ENCODE data around the gene GNB1L. TPM values are rescaled to one million over a fixed set of nuclear protein-coding genes. Genes with fewer than 3 reads are reported as not detected.
A peak's percentile ranks its signal among the peaks of the same experiment; 100 is the strongest.

The GNB1L gene
- total and polyA plus RNA-seq, 2 donors: 11.2 to 15.4 TPM

DNA sequence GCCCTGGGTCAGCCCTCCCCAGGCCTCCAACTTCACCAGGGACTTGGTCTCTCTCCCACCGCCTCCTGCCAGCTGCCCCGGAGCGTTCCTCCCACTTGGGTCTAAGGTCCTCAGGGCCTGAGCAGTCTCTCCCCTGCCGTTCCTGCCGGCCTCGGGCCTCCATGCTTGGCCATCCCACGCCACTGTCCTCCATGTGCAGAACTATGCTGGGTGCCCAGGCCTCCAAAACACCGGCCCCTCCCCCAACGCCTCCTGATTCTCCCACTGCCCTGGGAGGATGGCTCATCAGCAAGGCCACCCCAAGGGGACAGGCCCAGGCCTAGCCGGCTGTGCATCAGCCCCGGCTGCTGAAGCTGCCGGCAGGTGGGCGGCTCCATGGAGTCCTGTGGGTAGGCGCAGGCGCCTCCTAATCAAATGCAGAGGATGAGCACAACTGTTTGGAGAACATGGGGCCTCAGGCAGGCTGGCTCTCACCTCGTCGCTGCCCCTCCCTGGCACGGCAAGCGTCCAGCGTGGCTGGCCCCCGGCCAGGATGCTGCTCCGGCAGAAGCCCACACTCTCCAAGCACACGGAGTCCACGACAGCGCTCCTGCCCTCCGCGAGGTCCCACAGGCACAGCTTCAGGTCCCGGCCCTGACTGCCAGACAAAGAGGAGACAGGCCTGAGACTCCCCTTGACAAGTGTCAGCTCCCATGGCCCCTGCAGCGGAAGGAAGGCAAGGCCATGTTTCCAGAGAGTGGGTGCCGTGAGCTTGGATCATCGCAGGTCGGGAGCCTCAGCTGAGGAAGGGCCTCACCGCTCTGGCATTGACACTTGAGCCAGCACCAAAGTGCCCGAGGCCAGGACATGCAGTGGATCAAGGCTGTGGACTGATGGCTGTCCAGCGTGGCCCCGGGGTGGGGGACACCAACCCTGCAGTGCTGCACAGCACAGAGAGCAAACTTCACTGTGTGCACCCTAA lies 42.6 kb downstream of the GNB1L start:
- no peaks in the 10 kb centered on the region for H3K9me3 ChIP-seq (ENCODE audit: control insufficient read depth in 2 of 2, insufficient read depth in 1 of 2, low read length in 1 of 2)

DNA sequence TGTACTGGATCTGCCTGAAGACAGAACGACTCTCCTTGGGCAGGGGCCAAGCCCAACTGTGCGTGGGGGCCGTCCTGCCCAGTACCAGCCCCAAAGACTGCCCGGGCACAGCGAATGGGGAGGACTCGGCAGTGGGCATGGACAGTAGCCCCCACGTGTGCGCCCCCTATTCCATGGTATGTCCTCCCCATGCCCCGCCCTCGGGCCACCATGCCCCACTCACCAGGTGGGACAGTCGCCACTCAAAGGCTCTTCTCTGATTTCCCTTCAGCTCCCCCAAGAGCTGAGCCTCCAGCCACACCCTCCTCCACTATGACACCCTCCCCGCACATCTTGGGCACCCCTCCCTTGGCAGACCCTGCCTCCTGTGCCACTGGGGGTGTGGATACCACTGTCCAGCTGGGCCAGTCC lies 43.5 kb downstream of the GNB1L start:
- H3K27me3 ChIP-seq (ENCODE audit: control insufficient read depth in 2 of 2, insufficient read depth in 1 of 2, low read length in 1 of 2): no peaks in the 10 kb centered on the region
- peaks cover 4 to 74% of the 10 kb centered on the region in 2 donors for H3K4me1 ChIP-seq (ENCODE audit: control insufficient read depth in 2 of 2, insufficient read depth in 2 of 2, low read length in 2 of 2)
- no peak for DNase-seq (ENCODE audit: low read depth in 6 of 9, low spot score in 9 of 9)
- H3K4me3 ChIP-seq (ENCODE audit: low read length in 2 of 2): no peak overlapping the region
- H3K36me3 ChIP-seq (ENCODE audit: control insufficient read depth in 2 of 2, insufficient read depth in 2 of 2, low read length in 1 of 2): peaks cover 18% of the 10 kb centered on the region in 2 donors
- no peak overlapping the region for H3K27ac ChIP-seq (ENCODE audit: low read depth in 1 of 2, low read length in 1 of 2)
- 99% methylated on average over 12 of the region's 12 CpGs for WGBS
- H3K9me3 ChIP-seq (ENCODE audit: control insufficient read depth in 2 of 2, insufficient read depth in 1 of 2, low read length in 1 of 2): no peaks in the 10 kb centered on the region

More for the DNA sequence above, 42.6 kb downstream of the GNB1L start:
- Histone ChIP-seq H3K4me1 (ENCODE audit: control insufficient read depth in 2 of 2, insufficient read depth in 2 of 2, low read length in 2 of 2) (peaks cover 12 to 83% of the 10 kb centered on the region in 2 donors), H3K4me3 (ENCODE audit: low read length in 2 of 2) (no peak overlapping the region), H3K36me3 (ENCODE audit: control insufficient read depth in 2 of 2, insufficient read depth in 2 of 2, low read length in 1 of 2) (peaks cover 11 to 13% of the 10 kb centered on the region in 2 donors), H3K27ac (ENCODE audit: low read depth in 1 of 2, low read length in 1 of 2) (no peak overlapping the region), H3K27me3 (ENCODE audit: control insufficient read depth in 2 of 2, insufficient read depth in 1 of 2, low read length in 1 of 2) (no peaks in the 10 kb centered on the region)
- 98% methylated on average over 36 of the region's 36 CpGs for WGBS
- no peak for DNase-seq (ENCODE audit: low read depth in 6 of 9, low spot score in 9 of 9)

DNA sequence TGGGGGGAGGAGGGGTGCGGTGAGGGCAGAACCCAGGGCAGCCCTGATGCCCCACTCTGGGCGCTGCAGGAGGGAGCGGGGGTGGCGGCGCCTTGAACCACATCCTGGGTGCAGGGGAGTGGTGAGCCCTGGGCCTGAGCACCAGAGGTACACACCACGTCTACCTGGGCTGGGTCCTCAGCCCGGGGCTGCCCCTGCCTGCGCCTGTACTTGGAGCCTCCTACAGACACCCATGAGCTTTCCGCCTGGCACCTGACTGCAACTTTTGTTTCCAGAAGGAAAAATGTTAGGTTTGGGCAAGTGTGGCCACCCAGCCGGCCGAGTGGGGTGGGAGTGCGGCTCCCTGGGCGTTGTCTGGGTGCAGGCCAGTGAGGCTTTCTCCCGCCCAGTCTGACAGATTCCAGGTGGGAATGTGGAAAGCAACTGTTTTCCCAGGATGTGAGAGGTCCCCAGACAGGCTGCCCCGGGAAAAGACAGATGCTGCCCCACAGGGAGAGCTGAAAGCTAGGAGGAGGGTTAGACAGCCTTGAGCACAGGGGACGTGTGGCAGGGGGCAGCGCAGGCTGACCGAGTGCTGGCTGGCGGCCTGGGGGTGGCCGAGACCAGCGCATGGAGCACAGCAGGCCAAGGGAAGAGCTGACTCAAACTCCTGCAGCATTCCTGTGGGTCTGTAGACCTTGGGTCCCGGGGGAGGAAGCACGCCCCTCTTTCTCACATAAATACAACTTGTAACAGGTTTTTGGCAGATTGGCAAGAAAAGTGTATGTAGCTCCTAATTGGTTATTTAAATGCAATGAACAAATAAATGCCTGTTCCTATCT lies 44.1 kb downstream of the GNB1L start:
- no peaks in the 10 kb centered on the region for H3K9me3 ChIP-seq (ENCODE audit: control insufficient read depth in 2 of 2, insufficient read depth in 1 of 2, low read length in 1 of 2)
- H3K27me3 ChIP-seq (ENCODE audit: control insufficient read depth in 2 of 2, insufficient read depth in 1 of 2, low read length in 1 of 2): no peaks in the 10 kb centered on the region
- no peak overlapping the region for H3K4me3 ChIP-seq (ENCODE audit: low read length in 2 of 2)
- 96% methylated on average over 23 of the region's 23 CpGs for WGBS
- H3K36me3 ChIP-seq (ENCODE audit: control insufficient read depth in 2 of 2, insufficient read depth in 2 of 2, low read length in 1 of 2): peaks cover 21 to 23% of the 10 kb centered on the region in 2 donors
- peaks cover 4 to 68% of the 10 kb centered on the region in 2 donors for H3K4me1 ChIP-seq (ENCODE audit: control insufficient read depth in 2 of 2, insufficient read depth in 2 of 2, low read length in 2 of 2)
- peak in 2 of 9 donors; percentile 21 to 58 for DNase-seq (ENCODE audit: low read depth in 6 of 9, low spot score in 9 of 9)
- H3K27ac ChIP-seq (ENCODE audit: low read depth in 1 of 2, low read length in 1 of 2): no peak overlapping the region

DNA sequence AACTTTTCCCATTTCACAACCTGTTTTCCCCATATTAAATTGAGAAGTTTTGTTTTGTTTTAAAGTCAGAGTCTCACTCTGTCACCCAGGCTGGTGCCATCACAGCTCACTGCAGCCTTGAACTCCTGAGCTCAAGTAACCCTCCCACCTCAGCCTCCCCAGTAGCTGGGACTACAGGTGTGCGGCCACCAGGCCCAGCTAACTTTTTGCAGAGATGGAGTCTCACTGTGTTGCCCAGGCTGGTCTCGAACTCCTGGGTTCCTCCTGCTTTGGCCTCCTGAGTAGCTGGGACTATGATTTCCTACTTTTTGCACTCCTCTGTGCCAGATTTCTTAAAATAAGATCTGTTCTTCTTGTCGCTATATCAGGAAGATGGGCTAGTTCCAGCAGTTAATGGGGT lies 44.9 kb downstream of the GNB1L start:
- 96% methylated on average over 3 of the region's 3 CpGs for WGBS
- Histone ChIP-seq H3K27ac (ENCODE audit: low read depth in 1 of 2, low read length in 1 of 2) (no peak overlapping the region), H3K4me1 (ENCODE audit: control insufficient read depth in 2 of 2, insufficient read depth in 2 of 2, low read length in 2 of 2) (peaks cover 4 to 59% of the 10 kb centered on the region in 2 donors), H3K9me3 (ENCODE audit: control insufficient read depth in 2 of 2, insufficient read depth in 1 of 2, low read length in 1 of 2) (no peaks in the 10 kb centered on the region), H3K27me3 (ENCODE audit: control insufficient read depth in 2 of 2, insufficient read depth in 1 of 2, low read length in 1 of 2) (no peaks in the 10 kb centered on the region), H3K4me3 (ENCODE audit: low read length in 2 of 2) (no peak overlapping the region), H3K36me3 (ENCODE audit: control insufficient read depth in 2 of 2, insufficient read depth in 2 of 2, low read length in 1 of 2) (peaks cover 22 to 29% of the 10 kb centered on the region in 2 donors)
- no peak for DNase-seq (ENCODE audit: low read depth in 6 of 9, low spot score in 9 of 9)

DNA sequence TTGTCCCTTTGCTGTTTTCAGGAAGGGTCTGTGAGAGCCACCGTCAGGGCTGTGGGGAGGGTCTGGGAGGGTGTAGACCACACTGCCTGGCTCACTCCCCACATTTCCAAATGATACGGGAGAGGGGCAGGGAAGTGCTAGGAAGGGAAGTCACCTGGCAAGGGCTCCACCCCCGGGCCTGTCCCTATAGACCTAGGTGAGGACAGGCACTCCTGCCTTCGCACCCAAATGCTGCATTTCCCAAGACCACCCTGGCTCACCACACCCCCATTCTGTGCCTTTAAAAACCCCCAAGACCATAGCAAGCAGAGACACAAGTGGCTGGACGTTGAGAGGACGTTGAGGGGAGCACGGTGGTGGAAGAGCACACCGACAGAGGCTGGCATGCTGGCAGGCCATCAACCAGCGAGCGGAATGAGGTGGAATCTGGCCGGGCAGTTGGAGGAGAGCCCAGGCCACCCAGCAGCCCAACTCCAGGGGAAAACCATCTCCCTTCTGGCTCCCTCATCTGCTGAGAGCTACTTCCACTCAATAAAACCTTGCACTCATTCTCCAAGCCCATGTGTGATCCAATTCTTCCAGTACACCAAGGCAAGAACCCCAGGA lies 45.7 kb downstream of the GNB1L start:
- H3K27me3 ChIP-seq (ENCODE audit: control insufficient read depth in 2 of 2, insufficient read depth in 1 of 2, low read length in 1 of 2): no peaks in the 10 kb centered on the region
- peaks cover 22 to 27% of the 10 kb centered on the region in 2 donors for H3K36me3 ChIP-seq (ENCODE audit: control insufficient read depth in 2 of 2, insufficient read depth in 2 of 2, low read length in 1 of 2)
- H3K4me1 ChIP-seq (ENCODE audit: control insufficient read depth in 2 of 2, insufficient read depth in 2 of 2, low read length in 2 of 2): peaks cover 4 to 52% of the 10 kb centered on the region in 2 donors
- 90% methylated on average over 11 of the region's 11 CpGs for WGBS
- peaks cover 0 to 1% of the 10 kb centered on the region in 2 donors for H3K9me3 ChIP-seq (ENCODE audit: control insufficient read depth in 2 of 2, insufficient read depth in 1 of 2, low read length in 1 of 2)
- no peak overlapping the region for H3K4me3 ChIP-seq (ENCODE audit: low read length in 2 of 2)
- no peak for DNase-seq (ENCODE audit: low read depth in 6 of 9, low spot score in 9 of 9)
- H3K27ac ChIP-seq (ENCODE audit: low read depth in 1 of 2, low read length in 1 of 2): no peak overlapping the region

DNA sequence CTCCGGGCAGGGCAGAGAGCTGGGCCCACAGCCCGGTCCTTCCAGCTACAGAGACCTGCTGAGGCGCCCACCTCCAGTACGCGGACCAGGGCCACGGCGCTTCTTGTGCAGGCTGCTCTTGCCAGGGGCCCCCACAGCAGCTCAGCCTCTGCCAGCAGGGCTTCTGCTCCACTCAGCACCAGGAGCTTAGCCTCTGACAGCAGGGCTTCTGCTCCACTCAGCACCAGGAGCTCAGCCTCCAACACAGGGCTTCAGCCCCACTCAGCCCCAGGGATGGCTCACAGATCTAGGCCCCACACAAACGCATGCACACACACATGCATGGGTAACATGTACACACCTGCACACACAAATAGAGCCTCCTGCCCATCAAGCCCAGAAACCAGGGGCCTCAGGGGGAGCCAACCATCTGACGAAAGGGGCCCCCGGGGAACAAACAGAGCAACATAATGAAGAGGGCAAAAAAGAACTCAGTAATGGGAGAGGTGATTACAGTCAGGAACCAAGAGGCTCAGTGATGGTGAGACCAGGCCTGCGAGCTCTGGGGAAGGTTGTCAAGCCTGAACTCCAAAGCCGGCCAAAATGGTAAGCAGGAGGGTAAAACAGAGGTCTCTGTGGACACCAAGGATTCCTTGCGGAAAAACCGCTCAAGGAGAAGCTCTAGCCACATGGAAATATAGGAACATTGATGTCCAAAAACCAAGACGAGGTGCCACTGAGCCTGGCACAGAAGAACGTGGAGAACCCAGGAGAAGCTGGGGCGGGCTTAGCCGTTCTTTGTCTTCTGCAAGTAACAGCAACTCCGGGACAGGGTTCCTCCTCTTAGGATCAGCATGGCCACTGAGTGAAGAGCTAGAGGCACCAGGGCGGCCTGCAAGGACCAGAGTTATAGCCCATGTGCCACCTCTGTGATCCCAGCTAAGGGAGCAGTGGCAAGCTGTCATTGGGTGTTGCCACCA lies 46.5 kb downstream of the GNB1L start:
- no peak overlapping the region for H3K27ac ChIP-seq (ENCODE audit: low read depth in 1 of 2, low read length in 1 of 2)
- no peaks in the 10 kb centered on the region for H3K27me3 ChIP-seq (ENCODE audit: control insufficient read depth in 2 of 2, insufficient read depth in 1 of 2, low read length in 1 of 2)
- peaks cover 22 to 31% of the 10 kb centered on the region in 2 donors for H3K36me3 ChIP-seq (ENCODE audit: control insufficient read depth in 2 of 2, insufficient read depth in 2 of 2, low read length in 1 of 2)
- H3K4me1 ChIP-seq (ENCODE audit: control insufficient read depth in 2 of 2, insufficient read depth in 2 of 2, low read length in 2 of 2): peaks cover 4 to 52% of the 10 kb centered on the region in 2 donors
- peak in 1 of 9 donors; percentile 12 for DNase-seq (ENCODE audit: low read depth in 6 of 9, low spot score in 9 of 9)
- no peak overlapping the region for H3K4me3 ChIP-seq (ENCODE audit: low read length in 2 of 2)
- 98% methylated on average over 20 of the region's 20 CpGs for WGBS
- peaks cover 0 to 1% of the 10 kb centered on the region in 2 donors for H3K9me3 ChIP-seq (ENCODE audit: control insufficient read depth in 2 of 2, insufficient read depth in 1 of 2, low read length in 1 of 2)

DNA sequence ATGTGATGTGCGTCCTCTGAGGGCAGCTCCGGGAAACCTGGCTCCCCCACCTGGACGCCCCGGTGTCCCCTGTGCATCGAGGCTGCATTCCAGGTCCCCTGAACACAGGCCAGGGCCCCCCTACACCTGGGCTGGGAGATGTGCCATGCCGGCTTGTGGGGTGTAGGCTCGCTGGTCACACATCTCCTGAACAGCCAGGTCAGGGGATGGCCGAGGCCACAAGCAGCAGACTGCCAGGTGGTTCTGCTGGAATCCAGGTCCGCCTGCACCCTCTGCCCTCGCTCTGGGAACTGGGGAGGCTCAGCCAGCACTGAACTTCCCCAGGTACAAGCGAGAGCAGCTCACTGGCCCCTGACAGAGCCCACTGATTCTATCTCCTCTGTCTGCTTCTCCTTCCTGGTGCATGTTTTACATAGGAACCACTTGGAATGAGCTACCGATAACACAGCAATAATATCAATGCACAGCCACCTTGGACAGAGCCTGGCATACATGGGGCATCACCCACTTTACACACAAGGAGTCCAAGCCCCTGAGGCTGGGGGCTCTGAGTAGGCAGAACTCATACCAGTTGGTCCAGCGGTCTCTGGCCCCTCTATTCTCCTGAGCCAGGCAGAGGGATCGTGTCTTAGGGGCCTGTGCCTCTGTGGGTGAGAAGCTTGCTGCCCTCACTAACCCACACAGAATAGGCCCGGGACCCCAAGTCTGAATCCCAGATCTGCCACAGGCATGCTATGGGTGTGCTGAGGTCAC lies 47.3 kb downstream of the GNB1L start:
- H3K4me3 ChIP-seq (ENCODE audit: low read length in 2 of 2): no peak overlapping the region
- H3K36me3 ChIP-seq (ENCODE audit: control insufficient read depth in 2 of 2, insufficient read depth in 2 of 2, low read length in 1 of 2): peaks cover 21 to 31% of the 10 kb centered on the region in 2 donors
- WGBS: 97% methylated on average over 15 of the region's 15 CpGs
- no peak for DNase-seq (ENCODE audit: low read depth in 6 of 9, low spot score in 9 of 9)
- no peaks in the 10 kb centered on the region for H3K27me3 ChIP-seq (ENCODE audit: control insufficient read depth in 2 of 2, insufficient read depth in 1 of 2, low read length in 1 of 2)
- peaks cover 4 to 44% of the 10 kb centered on the region in 2 donors for H3K4me1 ChIP-seq (ENCODE audit: control insufficient read depth in 2 of 2, insufficient read depth in 2 of 2, low read length in 2 of 2)
- H3K27ac ChIP-seq (ENCODE audit: low read depth in 1 of 2, low read length in 1 of 2): no peak overlapping the region
- peaks cover 0 to 1% of the 10 kb centered on the region in 2 donors for H3K9me3 ChIP-seq (ENCODE audit: control insufficient read depth in 2 of 2, insufficient read depth in 1 of 2, low read length in 1 of 2)

Measured in thymus (tissue), 11 donors.